ENCODE measurements around the gene DCAF4L1. TPM values are rescaled to one million over a fixed set of nuclear protein-coding genes. Genes with fewer than 3 reads are reported as not detected.

DCAF4L1 gene
- total RNA-seq, 3 donors from 2014 or later (not counting 1 experiment from before 2014, with no cell fraction given): 0.16 to 0.48 (median 0.32) TPM

DNA sequence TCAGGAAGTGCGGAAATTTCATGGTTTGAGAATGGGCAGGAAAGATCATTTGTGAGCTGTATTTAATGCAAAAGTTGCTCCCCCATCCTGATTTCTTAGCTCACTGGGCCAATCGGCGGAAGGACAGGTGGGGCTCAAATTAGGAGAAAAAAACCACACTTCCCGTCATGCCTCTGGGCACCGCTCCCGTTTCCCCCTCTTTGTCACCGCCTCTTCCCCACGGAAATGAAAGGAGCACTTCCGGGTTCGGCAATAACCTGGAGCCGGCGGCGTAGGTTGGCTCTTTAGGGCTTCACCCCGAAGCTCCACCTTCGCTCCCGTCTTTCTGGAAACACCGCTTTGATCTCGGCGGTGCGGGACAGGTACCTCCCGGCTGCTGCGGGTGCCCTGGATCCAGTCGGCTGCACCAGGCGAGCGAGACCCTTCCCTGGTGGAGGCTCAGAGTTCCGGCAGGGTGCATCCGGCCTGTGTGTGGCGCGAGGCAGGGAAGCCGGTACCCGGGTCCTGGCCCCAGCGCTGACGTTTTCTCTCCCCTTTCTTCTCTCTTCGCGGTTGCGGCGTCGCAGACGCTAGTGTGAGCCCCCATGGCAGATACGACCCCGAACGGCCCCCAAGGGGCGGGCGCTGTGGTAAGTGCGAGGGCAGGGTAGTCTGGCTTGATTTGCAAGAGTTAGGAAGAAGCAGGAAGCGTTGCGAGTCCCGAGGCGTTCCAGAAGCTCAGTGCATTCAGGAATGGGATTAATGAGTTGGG is 46.5 kb upstream of the DCAF4L1 start, which contains the start of gene TMEM33:
Gene TMEM33, plus strand, starts transcription at position 529 of the 751 bp plus-strand sequence. Its CDS starts 56 bp downstream, at position 585.
- Mint-ChIP-seq H3K27ac (peak within 1 kb of the TSS; percentile 89 to 90), H3K27me3 (ENCODE audit: low read depth in 2 of 2) (peaks cover 0 to 2% of the 10 kb centered on the region in 2 donors), H3K4me1 (peaks cover 41 to 47% of the 10 kb centered on the region in 2 donors), H3K36me3 (no peaks in the 10 kb centered on the region), H3K9me3 (no peaks in the 10 kb centered on the region), H3K4me3 (peak within 1 kb of the TSS; percentile 98)
- WGBS (ENCODE audit: insufficient coverage): 2% methylated on average over 49 of the region's 49 CpGs
- H3K36me3 ChIP-seq (ENCODE audit: control insufficient read depth, insufficient read depth, low read length): peaks cover 14% of the 10 kb centered on the region
- H3K27ac ChIP-seq (ENCODE audit: low read length): peak within 1 kb of the TSS; percentile 74
- TF ChIP-seq CTCF (IDR thresholded peaks at IDR 0.05): no peak
- intact Hi-C loops (cut with micrococcal nuclease): no loop called here
- peak within 1 kb of the TSS; percentile 68 for H3K4me3 ChIP-seq (ENCODE audit: low read length)
- peaks cover 17% of the 10 kb centered on the region for H3K4me1 ChIP-seq (ENCODE audit: control insufficient read depth, insufficient read depth, low read length)
- ATAC-seq: peak; percentile 81 to 87 (median 82)
- no peaks in the 10 kb centered on the region for H3K9me3 ChIP-seq (ENCODE audit: control insufficient read depth, insufficient read depth, low read length)
- no peaks in the 10 kb centered on the region for H3K27me3 ChIP-seq (ENCODE audit: control insufficient read depth, insufficient read depth, low read length)
- DNase-seq: peak; percentile 46 to 90

DNA sequence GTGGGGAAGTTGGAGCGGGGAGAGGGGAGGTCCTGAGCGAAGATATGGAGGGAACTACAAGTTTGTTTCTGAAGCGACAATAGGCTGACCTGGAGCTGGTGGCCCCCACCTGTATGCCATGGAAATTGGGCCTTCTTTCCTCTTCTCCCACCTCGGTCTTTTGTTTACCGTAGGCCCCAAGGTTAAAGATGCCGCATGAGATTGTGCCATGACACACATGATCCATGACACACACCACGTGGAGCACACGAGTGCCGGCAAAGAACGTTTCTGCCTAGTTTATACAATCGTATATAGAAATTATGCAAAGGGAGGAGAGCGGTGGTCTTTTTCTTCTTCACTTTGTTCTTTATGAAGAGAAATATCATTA is 45.9 kb upstream of the DCAF4L1 start:
- H3K9me3 Mint-ChIP-seq: no peaks in the 10 kb centered on the region
- Histone ChIP-seq H3K27ac (ENCODE audit: low read length) (peak overlapping the region; percentile 74), H3K4me1 (ENCODE audit: control insufficient read depth, insufficient read depth, low read length) (peaks cover 17% of the 10 kb centered on the region), H3K4me3 (ENCODE audit: low read length) (peak overlapping the region; percentile 68), H3K27me3 (ENCODE audit: control insufficient read depth, insufficient read depth, low read length) (no peaks in the 10 kb centered on the region), H3K9me3 (ENCODE audit: control insufficient read depth, insufficient read depth, low read length) (no peaks in the 10 kb centered on the region), H3K36me3 (ENCODE audit: control insufficient read depth, insufficient read depth, low read length) (peaks cover 14% of the 10 kb centered on the region)
- intact Hi-C loops (cut with micrococcal nuclease): no loop called here
- peak; percentile 15 to 38 (median 23) for ATAC-seq
- peaks cover 0 to 2% of the 10 kb centered on the region in 2 donors for H3K27me3 Mint-ChIP-seq (ENCODE audit: low read depth in 2 of 2)
- WGBS (ENCODE audit: insufficient coverage): 2% methylated on average over 10 of the region's 12 CpGs
- H3K4me3 Mint-ChIP-seq: peak overlapping the region; percentile 98
- peak in 1 of 2 donors; percentile 36 for DNase-seq
- H3K36me3 Mint-ChIP-seq: no peaks in the 10 kb centered on the region
- H3K27ac Mint-ChIP-seq: peak overlapping the region; percentile 89 to 90
- TF ChIP-seq CTCF (IDR thresholded peaks at IDR 0.05): no peak
- H3K4me1 Mint-ChIP-seq: peaks cover 41 to 47% of the 10 kb centered on the region in 2 donors

- Histone ChIP-seq H3K27ac (ENCODE audit: low read length) (no peak overlapping the region), H3K36me3 (ENCODE audit: control insufficient read depth, insufficient read depth, low read length) (peaks cover 38% of the 10 kb centered on the region), H3K4me3 (ENCODE audit: low read length) (no peak overlapping the region), H3K4me1 (ENCODE audit: control insufficient read depth, insufficient read depth, low read length) (peaks cover 17% of the 10 kb centered on the region), H3K9me3 (ENCODE audit: control insufficient read depth, insufficient read depth, low read length) (no peaks in the 10 kb centered on the region), H3K27me3 (ENCODE audit: control insufficient read depth, insufficient read depth, low read length) (no peaks in the 10 kb centered on the region)
- ATAC-seq: no peak
- no peak for TF ChIP-seq CTCF (IDR thresholded peaks at IDR 0.05)
- Mint-ChIP-seq H3K4me3 (no peak overlapping the region), H3K36me3 (no peaks in the 10 kb centered on the region), H3K4me1 (peaks cover 41 to 52% of the 10 kb centered on the region in 2 donors), H3K27ac (no peak overlapping the region), H3K27me3 (ENCODE audit: low read depth in 2 of 2) (no peaks in the 10 kb centered on the region), H3K9me3 (no peaks in the 10 kb centered on the region)
- DNase-seq: no peak
- intact Hi-C loops (cut with micrococcal nuclease): loop anchor here (2.0 kb wide), 1 partner anchor 52 kb away; the partner anchor contains the start of gene SLC30A9
- 73% methylated on average over 3 of the region's 3 CpGs for WGBS (ENCODE audit: insufficient coverage)
Observed at GRCh38 chr4:41939016-41939626, 42.4 kb upstream of the DCAF4L1 start.

All from natural killer cell (primary cell).